ENCODE results near the gene SLC13A2.
"Not testable (repeated sequence)": the region's sequence is repeated elsewhere in the genome, so short reads cannot be mapped to it uniquely, and the experiment has no call there.

SLC13A2 gene, protein sequence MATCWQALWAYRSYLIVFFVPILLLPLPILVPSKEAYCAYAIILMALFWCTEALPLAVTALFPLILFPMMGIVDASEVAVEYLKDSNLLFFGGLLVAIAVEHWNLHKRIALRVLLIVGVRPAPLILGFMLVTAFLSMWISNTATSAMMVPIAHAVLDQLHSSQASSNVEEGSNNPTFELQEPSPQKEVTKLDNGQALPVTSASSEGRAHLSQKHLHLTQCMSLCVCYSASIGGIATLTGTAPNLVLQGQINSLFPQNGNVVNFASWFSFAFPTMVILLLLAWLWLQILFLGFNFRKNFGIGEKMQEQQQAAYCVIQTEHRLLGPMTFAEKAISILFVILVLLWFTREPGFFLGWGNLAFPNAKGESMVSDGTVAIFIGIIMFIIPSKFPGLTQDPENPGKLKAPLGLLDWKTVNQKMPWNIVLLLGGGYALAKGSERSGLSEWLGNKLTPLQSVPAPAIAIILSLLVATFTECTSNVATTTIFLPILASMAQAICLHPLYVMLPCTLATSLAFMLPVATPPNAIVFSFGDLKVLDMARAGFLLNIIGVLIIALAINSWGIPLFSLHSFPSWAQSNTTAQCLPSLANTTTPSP

DNA sequence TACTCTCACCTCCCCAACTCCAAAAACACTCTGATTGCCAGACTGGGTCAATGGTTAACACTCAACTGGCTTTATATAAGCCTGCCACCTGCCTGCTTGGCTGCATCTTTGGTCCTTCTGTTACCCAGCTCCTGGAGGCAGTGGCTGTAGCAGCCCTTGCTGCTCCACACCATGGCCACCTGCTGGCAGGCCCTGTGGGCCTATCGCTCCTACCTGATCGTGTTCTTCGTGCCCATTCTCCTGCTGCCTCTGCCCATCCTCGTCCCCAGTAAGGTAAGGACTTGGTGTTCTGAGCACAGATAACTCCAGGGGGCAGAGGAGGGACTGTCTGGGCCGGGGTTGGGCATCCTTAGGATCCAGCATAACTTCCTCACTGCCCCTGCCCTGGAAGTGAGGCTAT is at the start of gene SLC13A2:
SLC13A2 (plus strand) TSS at position 103 of the 400 bp plus-strand sequence; CDS start at position 172, 69 bp downstream.
- no peak for DNase-seq (ENCODE audit: low read depth in 2 of 2)

DNA sequence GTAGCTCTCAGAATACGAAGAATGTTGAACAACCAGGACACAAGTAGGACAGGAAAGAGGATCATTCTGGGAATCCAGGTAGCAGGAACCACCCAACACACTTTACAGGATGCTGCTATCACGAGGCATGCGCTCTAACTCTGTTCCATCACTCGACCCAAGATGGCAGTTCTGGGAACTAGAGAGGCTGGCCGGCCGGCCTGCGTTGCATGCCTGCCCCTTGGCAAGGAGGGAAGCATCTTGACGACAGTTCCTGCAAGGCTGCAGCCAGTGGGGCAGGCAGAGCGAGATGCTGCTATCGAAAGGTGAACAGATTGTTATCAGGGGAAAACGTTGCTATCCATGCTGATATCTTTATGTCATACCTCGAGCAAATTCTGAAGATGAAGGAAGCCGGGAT is 48.2 kb upstream of the SLC13A2 start:
- no peak for DNase-seq (ENCODE audit: low read depth in 2 of 2)

DNA sequence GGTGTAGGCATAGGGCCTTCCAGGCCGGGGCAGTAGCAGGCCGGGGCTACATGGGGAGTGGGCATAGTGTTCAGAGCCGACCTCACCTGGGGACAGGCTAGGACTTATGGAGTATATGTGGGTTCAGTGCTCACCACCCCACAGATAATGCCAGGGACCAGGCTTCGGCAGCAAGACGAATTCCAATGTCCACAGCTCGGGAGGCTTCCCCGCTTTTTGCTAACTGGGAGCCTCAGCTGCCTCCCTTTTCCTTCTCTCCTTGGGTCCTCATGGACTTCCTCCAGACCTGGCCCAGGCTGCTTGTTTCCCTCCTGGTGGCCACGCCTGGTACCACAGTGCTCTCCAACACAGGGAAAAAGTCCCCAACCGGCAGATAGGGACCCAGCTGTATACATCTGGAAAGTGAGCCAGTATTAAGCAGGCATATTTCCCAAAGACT is 47.3 kb upstream of the SLC13A2 start:
- no peak for DNase-seq (ENCODE audit: low read depth in 2 of 2)

DNA sequence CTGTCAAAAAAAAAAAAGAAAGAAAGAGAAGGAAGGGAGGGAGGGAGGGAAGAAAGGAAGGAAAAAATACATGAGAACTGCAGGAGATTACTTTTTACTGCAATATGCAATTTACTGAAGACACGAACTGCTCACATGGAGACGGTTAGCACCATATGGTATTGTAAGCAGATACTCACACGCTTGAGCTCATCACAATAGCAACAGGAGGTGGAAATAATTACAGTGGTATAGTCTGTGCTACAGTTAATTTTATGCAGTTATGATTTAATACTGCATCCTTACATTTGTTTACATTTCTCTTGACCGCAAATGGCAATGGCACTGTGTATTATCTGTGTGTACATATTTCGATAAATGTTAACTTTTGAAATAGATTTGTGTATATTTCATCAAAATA is 46.1 kb upstream of the SLC13A2 start:
- no peak for DNase-seq (ENCODE audit: low read depth in 2 of 2)

DNA sequence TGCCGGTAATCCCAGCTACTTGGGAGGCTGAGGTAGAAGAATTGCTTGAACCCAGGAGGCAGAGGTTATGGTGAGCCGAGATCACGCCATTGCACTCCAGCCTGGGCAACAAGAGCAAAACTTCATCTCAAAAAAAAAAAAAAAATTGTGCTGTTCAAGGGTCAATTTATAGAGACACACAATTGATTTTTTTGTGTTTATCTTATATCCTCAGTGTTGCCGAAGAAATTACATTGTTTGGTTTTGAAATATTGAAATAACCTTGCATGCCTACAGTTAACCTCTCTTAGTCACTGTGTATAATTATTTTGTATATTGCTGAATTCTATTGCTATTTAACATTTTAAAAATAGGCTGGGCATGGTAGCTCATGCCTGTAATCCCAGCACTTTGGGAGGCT is 45.5 kb upstream of the SLC13A2 start:
- DNase-seq (ENCODE audit: low read depth in 2 of 2): not testable (repeated sequence)

DNA sequence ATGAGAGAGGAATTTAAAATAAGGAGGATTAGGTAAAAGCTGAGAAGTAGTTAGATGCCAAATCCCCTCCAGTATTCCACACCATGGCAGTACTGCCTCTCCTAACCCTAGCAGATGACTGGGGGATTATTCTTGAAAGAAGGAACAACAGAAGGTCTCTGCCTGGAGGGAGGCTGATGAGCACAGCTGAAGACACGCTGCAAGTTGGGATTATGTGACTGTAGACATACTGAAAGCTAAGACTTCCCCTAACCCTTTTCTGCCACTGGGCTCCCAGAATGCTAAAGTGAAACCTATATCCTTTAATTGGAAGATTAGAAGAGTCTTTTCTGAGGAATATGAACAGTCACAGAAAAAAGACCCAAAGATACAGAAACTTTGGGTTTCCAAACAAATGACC is 39.7 kb upstream of the SLC13A2 start:
- DNase-seq (ENCODE audit: low read depth in 2 of 2): no peak

DNA sequence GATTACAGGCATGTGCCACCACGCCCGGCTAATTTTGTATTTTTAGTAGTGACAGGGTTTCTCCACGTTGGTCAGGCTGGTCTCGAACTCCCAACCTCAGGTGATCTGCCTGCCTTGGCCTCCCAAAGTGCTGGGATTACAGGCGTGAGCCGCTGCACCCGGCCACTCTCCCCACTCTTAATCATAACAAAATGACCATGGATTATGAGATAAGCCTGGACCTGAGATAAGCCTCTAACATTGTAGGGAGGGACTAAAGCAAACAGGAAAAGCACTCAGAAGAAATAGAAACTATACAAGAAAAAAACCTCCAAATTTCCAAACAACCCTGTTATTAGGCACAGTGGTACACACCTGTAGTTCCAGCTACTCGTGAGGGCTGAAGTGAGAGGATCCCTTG is 39.1 kb upstream of the SLC13A2 start:
- not testable (repeated sequence) for DNase-seq (ENCODE audit: low read depth in 2 of 2)

DNA sequence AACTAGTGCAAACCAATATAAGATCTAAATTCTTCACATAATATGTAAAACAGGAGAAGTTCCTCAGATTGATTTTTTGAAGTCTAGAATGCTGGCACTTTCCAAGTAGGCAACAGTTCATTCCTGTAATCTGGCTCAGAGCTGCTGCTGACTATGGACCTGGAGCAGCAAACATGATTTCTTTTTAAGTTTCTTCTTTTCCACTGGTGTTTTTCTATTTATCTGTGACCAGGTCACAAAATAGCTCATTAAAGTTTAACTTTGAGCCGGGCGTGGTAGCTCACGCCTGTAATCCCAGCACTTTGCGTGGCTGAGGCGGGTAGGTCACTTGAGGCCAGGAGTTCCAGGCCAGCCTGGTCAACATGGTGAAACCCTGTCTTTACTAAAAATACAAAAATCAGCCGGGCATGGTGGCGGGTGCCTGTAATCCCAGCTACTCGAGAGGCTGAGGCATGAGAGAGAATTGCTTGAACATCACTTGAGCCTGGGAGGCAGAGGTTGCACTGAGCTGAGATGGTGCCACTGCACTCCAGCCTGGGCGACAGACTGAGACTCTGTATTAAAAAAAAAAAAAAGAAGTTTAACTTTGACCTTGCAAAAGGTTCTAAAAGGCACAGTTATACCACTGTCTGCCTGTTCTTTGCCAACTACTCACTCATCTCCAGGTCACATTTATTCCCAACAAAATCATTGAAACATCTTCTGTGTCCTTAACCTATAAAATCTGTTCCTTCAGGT is 29.4 kb upstream of the SLC13A2 start:
- no peak for DNase-seq (ENCODE audit: low read depth in 2 of 2)

DNA sequence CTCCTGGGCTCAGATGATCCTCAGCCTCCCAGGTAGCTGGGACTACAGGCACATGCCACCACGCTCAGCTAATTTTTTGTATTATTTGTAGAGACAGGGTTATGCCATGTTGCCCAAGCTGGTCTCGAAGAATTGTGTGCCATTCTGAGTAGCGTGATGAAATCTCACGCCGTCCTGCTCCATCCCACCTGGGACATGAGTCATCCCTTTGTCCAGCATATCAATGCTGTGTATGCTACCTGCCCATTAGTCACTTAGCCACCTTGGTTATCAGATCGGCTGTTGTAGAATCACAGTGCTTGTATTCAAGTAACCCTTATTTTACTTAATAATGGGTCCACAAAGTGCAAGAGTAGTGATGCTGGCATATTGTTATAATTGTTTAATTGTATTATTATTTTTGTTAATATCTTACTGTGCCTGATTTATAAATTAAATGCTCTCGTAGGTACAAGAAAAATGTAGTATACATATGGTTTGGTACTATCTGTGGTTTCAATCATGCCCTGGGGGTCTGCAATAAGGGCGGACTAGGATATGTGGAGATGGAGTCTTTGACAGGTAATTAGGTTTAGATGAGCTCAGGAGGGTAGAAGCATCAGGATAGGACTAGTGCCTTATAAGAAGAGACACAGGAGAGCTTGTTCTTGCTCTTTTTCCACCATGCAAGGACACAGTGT is 26.6 kb upstream of the SLC13A2 start:
- no peak for DNase-seq (ENCODE audit: low read depth in 2 of 2)

DNA sequence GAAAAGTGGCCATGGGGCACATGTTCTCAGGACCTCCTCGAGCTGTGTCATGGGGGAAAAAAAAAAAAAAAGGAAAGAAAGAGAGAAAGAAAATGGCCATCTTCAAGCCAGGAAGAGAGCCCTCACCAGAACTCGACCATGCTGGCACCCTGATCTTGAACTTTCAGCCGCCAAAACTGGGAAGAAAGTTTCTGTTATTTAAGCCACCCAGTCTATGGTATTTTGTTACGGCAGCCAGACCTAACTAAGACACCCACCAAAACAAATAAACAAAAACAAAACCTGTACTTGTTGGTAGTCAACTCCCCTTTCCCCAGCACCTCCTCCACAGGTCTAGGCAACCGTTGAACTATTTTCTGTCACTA is 26.1 kb upstream of the SLC13A2 start:
- DNase-seq (ENCODE audit: low read depth in 2 of 2): no peak

DNA sequence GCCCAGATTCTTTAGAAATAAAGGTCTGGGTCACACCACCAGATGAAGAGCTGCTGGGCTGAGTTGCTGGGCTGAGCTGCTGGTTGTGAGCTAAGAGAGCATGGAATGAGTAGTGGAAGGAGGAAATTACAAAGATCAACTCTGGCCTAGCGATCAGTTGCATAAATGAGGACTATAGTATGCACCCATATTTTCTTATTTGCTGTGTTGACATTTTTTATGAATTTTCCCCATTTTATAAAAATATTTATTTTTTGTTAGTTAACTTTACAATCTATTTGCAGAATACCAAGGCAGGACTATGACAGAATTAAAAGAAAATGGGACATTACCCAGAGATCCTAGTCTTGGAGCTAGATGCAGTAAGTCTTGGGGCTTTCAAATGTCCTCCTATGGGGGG is 23.6 kb upstream of the SLC13A2 start:
- DNase-seq (ENCODE audit: low read depth in 2 of 2): no peak

DNA sequence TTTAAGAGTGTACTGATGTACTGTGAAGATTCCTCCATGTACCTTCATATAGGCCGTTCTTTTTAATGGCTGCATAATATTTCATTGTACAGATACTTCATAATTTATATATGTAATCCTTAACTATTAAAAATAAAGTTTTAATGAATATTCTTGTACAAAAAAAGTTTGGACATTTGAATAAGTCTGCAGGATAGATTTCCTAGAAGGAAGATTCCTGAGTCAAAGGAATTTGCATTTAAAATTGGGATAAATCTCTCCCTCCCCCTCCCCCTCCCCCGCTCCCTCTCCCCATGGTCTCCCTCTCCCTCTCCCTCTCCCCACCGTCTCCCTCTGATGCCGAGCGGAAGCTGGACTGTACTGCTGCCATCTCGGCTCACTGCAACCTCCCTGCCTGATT is 15.6 kb upstream of the SLC13A2 start:
- no peak for DNase-seq (ENCODE audit: low read depth in 2 of 2)

DNA sequence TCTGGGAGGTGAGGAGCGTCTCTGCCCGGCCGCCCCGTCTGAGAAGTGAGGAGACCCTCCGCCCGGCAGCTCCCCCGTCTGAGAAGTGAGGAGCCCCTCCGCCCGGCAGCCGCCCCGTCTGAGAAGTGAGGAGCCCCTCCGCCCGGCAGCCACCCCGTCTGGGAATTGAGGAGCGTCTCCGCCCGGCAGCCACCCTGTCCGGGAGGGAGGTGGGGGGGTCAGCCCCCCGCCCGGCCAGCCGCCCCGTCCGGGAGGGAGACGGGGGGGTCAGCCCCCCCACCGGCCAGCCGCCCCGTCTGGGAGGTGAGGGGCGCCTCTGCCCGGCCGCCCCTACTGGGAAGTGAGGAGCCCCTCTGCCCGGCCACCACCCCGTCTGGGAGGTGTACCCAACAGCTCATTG is 14.6 kb upstream of the SLC13A2 start:
- not testable (repeated sequence) for DNase-seq (ENCODE audit: low read depth in 2 of 2)

DNA sequence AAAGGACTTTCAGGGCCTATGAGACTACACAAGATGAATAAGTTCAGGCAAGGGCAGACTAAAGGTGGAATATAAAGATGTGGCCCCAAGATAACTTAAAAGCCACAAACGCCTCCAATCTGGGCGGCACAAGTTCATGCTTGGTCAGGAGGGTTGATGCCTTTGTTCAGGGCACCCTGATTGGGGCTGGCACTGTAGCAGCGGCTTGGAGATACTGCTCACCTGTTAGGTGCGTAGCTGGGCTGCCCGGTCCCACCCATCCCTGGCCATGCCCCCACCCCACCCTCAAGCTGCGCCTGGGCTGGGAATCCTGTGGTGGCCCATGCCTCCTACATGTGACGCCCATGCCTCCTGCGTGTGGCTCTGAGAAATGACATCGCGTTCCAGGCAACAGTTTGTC is 12.5 kb upstream of the SLC13A2 start:
- DNase-seq (ENCODE audit: low read depth in 2 of 2): no peak

DNA sequence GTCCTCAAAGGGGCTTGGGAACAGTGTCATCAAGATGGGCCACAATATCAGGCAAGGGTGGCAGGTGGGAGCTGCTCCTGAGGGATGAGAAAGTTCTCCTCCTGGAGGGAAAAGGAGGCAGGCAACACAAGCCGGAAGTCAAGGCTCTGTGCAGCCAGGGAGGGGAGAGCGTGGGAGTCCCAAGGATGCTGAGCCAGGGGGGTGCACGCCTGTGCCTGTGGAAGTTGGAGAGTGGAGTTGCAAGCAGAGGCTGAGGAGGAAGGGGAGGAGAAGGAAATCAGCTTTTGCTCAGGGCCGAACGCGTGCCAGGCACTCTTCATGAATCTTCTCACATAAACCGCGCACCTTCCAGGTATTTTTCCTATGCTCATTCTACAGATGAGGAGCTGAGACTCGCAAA is 7.4 kb upstream of the SLC13A2 start:
- no peak for DNase-seq (ENCODE audit: low read depth in 2 of 2)

DNA sequence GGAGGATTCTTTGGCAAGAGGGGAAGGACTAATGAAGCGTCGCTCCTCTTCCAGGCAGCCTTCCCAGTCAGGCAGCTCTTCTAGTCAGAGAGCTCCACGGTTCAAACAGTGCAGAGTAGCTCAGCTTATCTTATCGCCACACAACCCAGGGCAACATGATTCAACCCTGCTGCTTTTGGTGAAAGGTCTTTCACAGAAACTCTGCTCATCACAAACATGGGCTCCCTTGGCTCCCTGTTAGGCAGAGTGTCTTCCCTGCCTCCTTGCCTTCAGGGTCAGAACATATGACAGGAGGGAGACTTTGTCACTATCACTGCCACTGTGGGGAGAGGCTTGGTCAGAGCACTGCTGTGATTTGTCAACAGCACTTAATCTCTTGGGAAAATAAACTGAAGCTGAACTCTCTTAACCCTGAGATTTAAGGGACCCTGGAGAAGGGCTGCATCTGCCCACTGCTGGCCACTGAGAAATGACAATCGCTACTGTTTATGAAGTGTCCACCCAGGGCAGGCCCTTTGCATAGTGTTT is 6.9 kb upstream of the SLC13A2 start:
- no peak for DNase-seq (ENCODE audit: low read depth in 2 of 2)

DNA sequence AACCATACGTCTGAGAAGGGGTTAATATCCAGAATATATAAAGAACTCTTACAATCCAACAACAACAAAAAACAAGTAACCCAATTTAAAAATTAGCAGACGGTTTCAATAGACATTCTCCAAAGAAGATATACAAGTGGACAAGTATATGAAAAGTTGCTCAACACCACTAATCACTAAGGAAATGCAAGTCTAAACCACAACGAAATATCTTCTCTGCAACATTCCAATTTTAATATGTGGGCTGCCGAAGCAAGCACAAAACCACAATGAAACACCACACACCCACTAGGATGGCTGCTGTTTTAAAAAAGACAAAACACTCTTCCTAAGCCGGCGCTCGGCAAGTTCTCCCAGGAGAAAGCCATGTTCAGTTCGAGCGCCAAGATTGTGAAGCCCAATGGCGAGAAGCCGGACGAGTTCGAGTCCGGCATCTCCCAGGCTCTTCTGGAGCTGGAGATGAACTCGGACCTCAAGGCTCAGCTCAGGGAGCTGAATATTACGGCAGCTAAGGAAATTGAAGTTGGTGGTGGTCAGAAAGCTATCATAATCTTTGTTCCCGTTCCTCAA is 5.9 kb upstream of the SLC13A2 start:
- no peak for DNase-seq (ENCODE audit: low read depth in 2 of 2)

DNA sequence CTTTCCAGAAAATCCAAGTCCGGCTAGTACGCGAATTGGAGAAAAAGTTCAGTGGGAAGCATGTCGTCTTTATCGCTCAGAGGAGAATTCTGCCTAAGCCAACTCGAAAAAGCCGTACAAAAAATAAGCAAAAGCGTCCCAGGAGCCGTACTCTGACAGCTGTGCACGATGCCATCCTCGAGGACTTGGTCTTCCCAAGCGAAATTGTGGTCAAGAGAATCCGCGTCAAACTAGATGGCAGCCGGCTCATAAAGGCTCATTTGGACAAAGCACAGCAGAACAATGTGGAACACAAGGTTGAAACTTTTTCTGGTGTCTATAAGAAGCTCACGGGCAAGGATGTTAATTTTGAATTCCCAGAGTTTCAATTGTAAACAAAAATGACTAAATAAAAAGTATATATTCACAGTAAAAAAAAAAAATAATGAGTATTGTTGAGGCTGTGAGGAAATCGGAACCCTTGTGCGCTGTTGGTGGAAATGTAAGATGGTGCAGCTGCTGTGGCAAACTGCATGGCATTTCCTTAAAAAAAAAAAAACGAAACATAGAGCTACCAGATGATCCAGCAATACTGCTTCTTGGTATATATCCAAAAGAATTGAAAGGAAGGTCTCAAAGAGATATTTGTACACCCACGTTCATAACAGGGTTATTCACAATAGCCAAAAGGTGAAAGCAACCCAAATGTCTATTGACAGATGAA is 5.3 kb upstream of the SLC13A2 start:
- not testable (repeated sequence) for DNase-seq (ENCODE audit: low read depth in 2 of 2)

DNA sequence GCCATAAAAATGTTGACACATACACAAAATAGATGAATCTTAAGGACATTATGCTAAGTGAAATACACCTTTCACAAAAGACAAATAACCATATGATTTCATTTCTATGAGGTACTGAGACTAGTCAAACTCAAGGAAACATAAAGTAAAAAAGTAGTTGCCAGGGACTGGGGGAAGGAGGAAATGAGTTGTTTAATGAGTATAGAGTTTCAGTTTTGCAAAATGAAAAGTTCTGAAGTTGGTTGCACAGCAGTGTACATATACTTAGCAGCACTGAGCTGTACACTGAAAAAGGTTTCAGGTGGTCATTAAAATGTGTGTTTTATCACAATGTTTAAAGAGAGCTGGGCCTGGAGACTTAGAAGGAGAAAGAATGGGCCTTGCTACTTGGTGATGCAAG is 4.7 kb upstream of the SLC13A2 start:
- no peak for DNase-seq (ENCODE audit: low read depth in 2 of 2)

DNA sequence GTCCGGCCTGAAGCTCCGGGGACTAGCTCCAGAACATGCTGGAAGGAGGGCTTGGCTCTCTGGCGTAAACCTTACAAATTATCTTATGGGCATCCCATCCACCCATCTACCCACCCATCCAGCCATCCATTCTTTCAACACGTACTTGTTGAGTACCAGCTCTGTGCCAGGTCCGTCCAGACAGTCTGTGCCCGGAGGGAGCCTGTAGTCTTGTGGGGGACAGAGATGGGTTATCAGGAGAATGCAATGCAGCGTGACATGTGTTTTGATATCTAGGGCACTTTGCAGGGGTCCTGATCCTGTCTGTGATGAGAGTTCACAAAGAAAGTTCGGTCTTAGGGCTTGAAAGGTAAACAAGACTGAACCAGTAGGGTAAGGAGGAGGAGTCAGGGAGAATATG is 4.1 kb upstream of the SLC13A2 start:
- DNase-seq (ENCODE audit: low read depth in 2 of 2): no peak

DNA sequence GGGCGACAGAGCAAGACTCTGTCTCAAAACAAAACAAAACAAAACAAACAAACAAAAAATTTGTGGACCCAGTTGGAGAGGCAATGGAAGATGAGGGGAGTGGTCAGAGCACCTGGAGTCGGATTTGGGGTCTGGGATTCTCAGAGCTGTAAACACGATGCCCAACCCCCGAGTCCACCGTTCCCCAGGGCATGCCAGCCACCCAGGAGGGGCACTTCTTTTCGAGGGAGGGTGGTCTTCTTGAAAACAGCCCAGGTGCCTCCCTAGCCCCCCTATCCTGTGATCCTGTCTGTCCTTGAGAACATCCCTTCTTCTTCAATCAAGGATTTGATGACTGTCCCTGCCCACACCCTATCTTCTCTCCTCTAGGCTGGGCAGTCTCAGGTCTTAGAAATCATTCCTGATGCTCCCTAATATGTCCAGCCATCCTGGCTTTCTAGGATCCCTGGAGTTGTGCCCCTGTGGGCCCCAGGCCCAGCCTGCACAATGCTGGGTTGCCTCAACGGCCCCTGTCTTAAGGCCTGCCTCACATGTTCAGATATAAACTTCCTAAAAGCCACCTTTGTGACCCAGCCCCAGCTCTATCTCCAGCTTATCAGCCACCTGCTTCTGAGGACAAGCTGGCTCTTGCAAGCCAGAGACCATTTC is 3.1 kb upstream of the SLC13A2 start:
- no peak for DNase-seq (ENCODE audit: low read depth in 2 of 2)
